NB4 (cell line): ENCODE measurements around the gene TMEM47.

ENCODE experiments used
- DNase-seq: peaks from one replicate; pipeline ENCODE4 v3.0.0; 2010; ENCODE audit warnings: low read depth
- H3K4me3 ChIP-seq: one replicate; pipeline ENCODE4 v1.5.1; 2011; ENCODE audit warnings: mild to moderate bottlenecking, low read depth, low read length, moderate library complexity
- CTCF ChIP-seq: IDR thresholded peaks from one replicate; pipeline ENCODE4 v1.5.1; 2012; ENCODE audit warnings: low read depth, low read length
- MAX ChIP-seq: IDR thresholded peaks from 2 replicates; pipeline ENCODE4 v1.6.1; 2011; ENCODE audit warnings: low read depth, low read length
- MYC ChIP-seq: IDR thresholded peaks from 2 replicates; pipeline ENCODE4 v1.6.1; 2011; ENCODE audit warnings: low read depth, low read length
- POLR2A ChIP-seq: IDR thresholded peaks from 2 replicates; pipeline ENCODE4 v1.6.1; 2011; ENCODE audit warnings: mild to moderate bottlenecking; ENCODE audit not compliant: insufficient read length; ENCODE audit errors: extremely low read depth

TMEM47 gene

GRCh38 chrX:34612036-34612435 is 45.0 kb downstream of the TMEM47 start:
- H3K4me3 ChIP-seq: no peak overlapping the region
- no peak for DNase-seq
- TF ChIP-seq CTCF (no peak), POLR2A (no peak), MYC (no peak), MAX (no peak)

- H3K4me3 ChIP-seq: no peak overlapping the region
- no peak for TF ChIP-seq POLR2A
- no peak for TF ChIP-seq MAX
- no peak for TF ChIP-seq CTCF
- no peak for TF ChIP-seq MYC
- no peak for DNase-seq
Measured at GRCh38 chrX:34598362-34598761, 58.7 kb downstream of the TMEM47 start.

GRCh38 chrX:34586936-34587335 is 70.1 kb downstream of the TMEM47 start:
- DNase-seq: no peak
- TF ChIP-seq POLR2A (no peak), MYC (no peak), CTCF (no peak), MAX (no peak)
- H3K4me3 ChIP-seq: no peak overlapping the region

GRCh38 chrX:34586346-34586911 is 70.7 kb downstream of the TMEM47 start:
- H3K4me3 ChIP-seq: no peak overlapping the region
- no peak for TF ChIP-seq MAX
- TF ChIP-seq MYC: no peak
- no peak for TF ChIP-seq CTCF
- no peak for TF ChIP-seq POLR2A
- DNase-seq: no peak

GRCh38 chrX:34585561-34585960 is 71.5 kb downstream of the TMEM47 start:
- no peak for TF ChIP-seq CTCF
- TF ChIP-seq POLR2A: no peak
- TF ChIP-seq MYC: no peak
- no peak for TF ChIP-seq MAX
- H3K4me3 ChIP-seq: no peak overlapping the region
- DNase-seq: no peak

- DNase-seq: no peak
- no peak overlapping the region for H3K4me3 ChIP-seq
- TF ChIP-seq POLR2A: no peak
- no peak for TF ChIP-seq MYC
- no peak for TF ChIP-seq CTCF
- no peak for TF ChIP-seq MAX
Measured at GRCh38 chrX:34584781-34585180, 72.3 kb downstream of the TMEM47 start.
